Prostate gland (tissue), 2 donors: ENCODE results near the gene B4GALT7.

Source experiments
- POLR2A ChIP-seq: fragments of 450-650 bp; IDR thresholded peaks from one replicate; pipeline ENCODE4 v1.6.1; 2016; ENCODE audit warnings: antibody characterized with exemption, mild to moderate bottlenecking
- TF ChIP-seq, protein P1 (sequence below), 4 experiments: fragments of 200-600 bp in 2 of 4; fragments of 450-650 bp in 2 of 4; sonication (generic) in 2 of 4; IDR thresholded peaks; 1 replicate in 3 of 4; 2 replicates in 1 of 4; pipeline ENCODE4 v1.5.1; 2016 to 2019; ENCODE audit warnings: antibody characterized with exemption in 4 of 4, mild to moderate bottlenecking in 2 of 4, moderate library complexity in 2 of 4

DNA sequence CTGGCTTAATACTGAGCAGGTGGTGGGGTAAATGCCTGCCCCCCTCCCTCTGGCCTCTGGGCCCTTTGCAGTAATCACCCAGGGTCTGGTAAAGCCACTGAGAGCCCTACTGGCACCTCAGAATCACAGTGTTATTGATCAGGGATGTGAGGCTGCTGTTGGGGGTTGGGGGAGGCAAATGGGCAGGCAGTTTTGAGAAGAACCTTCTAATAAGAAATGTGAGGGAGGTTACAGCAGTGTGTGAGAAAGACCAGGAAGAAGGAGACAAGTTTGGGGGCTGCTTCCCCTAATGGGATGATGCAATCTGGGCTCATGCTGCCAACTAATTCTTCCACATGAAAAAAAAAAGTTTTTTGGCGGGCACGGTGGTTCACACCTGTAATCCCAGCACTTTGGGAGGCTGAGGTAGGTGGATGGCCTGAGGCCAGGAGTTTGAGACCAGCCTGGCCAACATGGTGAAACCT, 3.1 kb upstream of the B4GALT7 start:
- no peak for TF ChIP-seq POLR2A
- TF ChIP-seq, protein P1, sequence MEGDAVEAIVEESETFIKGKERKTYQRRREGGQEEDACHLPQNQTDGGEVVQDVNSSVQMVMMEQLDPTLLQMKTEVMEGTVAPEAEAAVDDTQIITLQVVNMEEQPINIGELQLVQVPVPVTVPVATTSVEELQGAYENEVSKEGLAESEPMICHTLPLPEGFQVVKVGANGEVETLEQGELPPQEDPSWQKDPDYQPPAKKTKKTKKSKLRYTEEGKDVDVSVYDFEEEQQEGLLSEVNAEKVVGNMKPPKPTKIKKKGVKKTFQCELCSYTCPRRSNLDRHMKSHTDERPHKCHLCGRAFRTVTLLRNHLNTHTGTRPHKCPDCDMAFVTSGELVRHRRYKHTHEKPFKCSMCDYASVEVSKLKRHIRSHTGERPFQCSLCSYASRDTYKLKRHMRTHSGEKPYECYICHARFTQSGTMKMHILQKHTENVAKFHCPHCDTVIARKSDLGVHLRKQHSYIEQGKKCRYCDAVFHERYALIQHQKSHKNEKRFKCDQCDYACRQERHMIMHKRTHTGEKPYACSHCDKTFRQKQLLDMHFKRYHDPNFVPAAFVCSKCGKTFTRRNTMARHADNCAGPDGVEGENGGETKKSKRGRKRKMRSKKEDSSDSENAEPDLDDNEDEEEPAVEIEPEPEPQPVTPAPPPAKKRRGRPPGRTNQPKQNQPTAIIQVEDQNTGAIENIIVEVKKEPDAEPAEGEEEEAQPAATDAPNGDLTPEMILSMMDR (IDR thresholded peaks at IDR 0.05), result no peak
